GM12878 (cell line): ENCODE results near the gene SYNJ2. TPM values are rescaled to one million over a fixed set of nuclear protein-coding genes. Genes with fewer than 3 reads are reported as not detected.

Source experiments
- ATF7 ChIP-seq: fragments of 450-650 bp; IDR thresholded peaks from 2 replicates; pipeline ENCODE4 v1.6.1; 2016; ENCODE audit warnings: low read depth, mild to moderate bottlenecking
- CEBPZ ChIP-seq: fragments of 150-350 bp; IDR thresholded peaks from 2 replicates; pipeline ENCODE4 v1.6.1; 2016; ENCODE audit warnings: low read depth, low read length
- CHD1 ChIP-seq: IDR thresholded peaks from 2 replicates; pipeline ENCODE4 v1.6.1; 2012; ENCODE audit warnings: low read depth, low read length, improper control_type of control experiment
- CREM ChIP-seq: IDR thresholded peaks from 2 replicates; pipeline ENCODE4 v1.6.1; 2014; ENCODE audit warnings: antibody characterized with exemption, low read depth
- FOS ChIP-seq: IDR thresholded peaks from 3 replicates; pipeline ENCODE4 v1.6.1; 2011; ENCODE audit warnings: borderline replicate concordance; ENCODE audit not compliant: insufficient read length; ENCODE audit errors: extremely low read depth
- IRF4 ChIP-seq: IDR thresholded peaks from 2 replicates; pipeline ENCODE4 v1.6.1; 2011; ENCODE audit warnings: low read depth, low read length
- IRF5 ChIP-seq: fragments of 450-650 bp; IDR thresholded peaks from 2 replicates; pipeline ENCODE4 v1.6.1; 2017; ENCODE audit warnings: borderline replicate concordance
- JUND ChIP-seq: IDR thresholded peaks from 2 replicates; pipeline ENCODE4 v1.6.1; 2012; ENCODE audit warnings: low read depth, mild to moderate bottlenecking, low read length, improper control_type of control experiment, moderate library complexity
- KLF5 ChIP-seq: fragments of 450-650 bp; IDR thresholded peaks from 2 replicates; pipeline ENCODE4 v1.6.1; 2014; ENCODE audit warnings: mild to moderate bottlenecking; ENCODE audit not compliant: partially characterized antibody
- MEF2B ChIP-seq: fragments of 450-650 bp; IDR thresholded peaks from 2 replicates; pipeline ENCODE4 v1.6.1; 2018; ENCODE audit warnings: mild to moderate bottlenecking, moderate library complexity; ENCODE audit not compliant: partially characterized antibody, poor library complexity, severe bottlenecking
- MXI1 ChIP-seq: fragments of 150-350 bp; IDR thresholded peaks from 2 replicates; pipeline ENCODE4 v1.6.1; 2011; ENCODE audit warnings: low read depth, mild to moderate bottlenecking, inconsistent platforms, low read length, improper control_type of control experiment
- NBN ChIP-seq: fragments of 450-650 bp; IDR thresholded peaks from 2 replicates; pipeline ENCODE4 v1.6.1; 2016
- NR2F1 ChIP-seq: fragments of 450-650 bp; conservative IDR thresholded peaks from 2 replicates; pipeline ENCODE4 v1.6.1; 2017; ENCODE audit warnings: mild to moderate bottlenecking
- NRF1 ChIP-seq: conservative IDR thresholded peaks from 2 replicates; pipeline ENCODE4 v1.6.1; 2011; ENCODE audit warnings: mild to moderate bottlenecking, low read depth, low read length, improper control_type of control experiment
- PAX8 ChIP-seq: fragments of 450-650 bp; IDR thresholded peaks from 2 replicates; pipeline ENCODE4 v1.6.1; 2017; ENCODE audit warnings: mild to moderate bottlenecking, moderate library complexity
- POLR2AphosphoS5 ChIP-seq: IDR thresholded peaks from 2 replicates; pipeline ENCODE4 v1.6.1; 2011; ENCODE audit warnings: mild to moderate bottlenecking, low read length, inconsistent platforms
- RB1 ChIP-seq: fragments of 450-650 bp; formaldehyde crosslinking; IDR thresholded peaks from 2 replicates; pipeline ENCODE4 v1.6.1; 2017; ENCODE audit warnings: mild to moderate bottlenecking, borderline replicate concordance
- SMAD5 ChIP-seq: IDR thresholded peaks from 2 replicates; pipeline ENCODE4 v1.6.1; 2016; ENCODE audit warnings: antibody characterized with exemption, low read depth
- TCF12 ChIP-seq: IDR thresholded peaks from 2 replicates; pipeline ENCODE4 v1.6.1; 2011; ENCODE audit warnings: low read depth, mild to moderate bottlenecking, low read length
- USF2 ChIP-seq: IDR thresholded peaks from 2 replicates; pipeline ENCODE4 v1.6.1; 2011; ENCODE audit warnings: low read depth, low read length, improper control_type of control experiment, borderline replicate concordance
- ZBTB11 ChIP-seq: fragments of 450-650 bp; formaldehyde crosslinking; IDR thresholded peaks from 2 replicates; pipeline ENCODE4 v1.5.0; 2022; ENCODE audit warnings: mild to moderate bottlenecking, missing genetic modification characterization
- ZNF217 ChIP-seq: fragments of 450-650 bp; IDR thresholded peaks from 2 replicates; pipeline ENCODE4 v1.6.1; 2017; ENCODE audit warnings: antibody characterized with exemption, mild to moderate bottlenecking
- ZNF384 ChIP-seq: IDR thresholded peaks from 2 replicates; pipeline ENCODE4 v1.6.1; 2012; ENCODE audit warnings: low read depth, mild to moderate bottlenecking, low read length, improper control_type of control experiment, borderline replicate concordance
- polyA plus RNA-seq, 11 experiments: library from polyadenylated mRNA; depleted of rRNA in 4 of 11; unstranded in 6 of 11; stranded (reverse) in 5 of 11; fragments of >200 nt; fragmentation: Nextera tagmentation in 4 of 11; fragmentation: Illumina TruSeq in 1 of 11; extraction: Ambion mirVana in 4 of 11; extraction: Trizol in 1 of 11; gene quantifications; 1 replicate in 1 of 11; 2 replicates in 10 of 11; pipeline versions ENCODE4 v1.2.1 to v1.2.3, GENCODE V29; 2011 to 2016; ENCODE audit warnings: inconsistent platforms in 2 of 11, missing spikeins in 2 of 11, low read depth in 1 of 11
- total RNA-seq, 4 experiments: library from RNA; depleted of rRNA in 3 of 4; stranded (reverse); fragments of >200 nt in 3 of 4; fragmentation: Illumina TruSeq in 1 of 4; extraction: Trizol in 1 of 4; gene quantifications; 2 replicates each; pipeline versions ENCODE4 v1.2.1 to v1.2.3, GENCODE V29; 2013 to 2021

Gene SYNJ2
- total and polyA plus RNA-seq, 10 of the 15 experiments (the other 5 are each of a cell fraction or from before 2014, with no cell fraction given), result 0.11 to 1.8 (median 0.57) TPM

- TF ChIP-seq FOS (no peak), ATF7 (no peak), ZBTB11 (CRISPR knock-in tag) (no peak), KLF5 (no peak), JUND (no peak), PAX8 (no peak), NBN (no peak), CHD1 (no peak), ZNF217 (peak; percentile 24; the same call in 1 of the 2 replicates), IRF5 (no peak), SMAD5 (no peak), NRF1 (no peak), IRF4 (no peak), MXI1 (0 out of 2 replicates have a peak, but pooled peaks have one; percentile 29), POLR2AphosphoS5 (no peak), RB1 (peak; percentile 55; the same call in 1 of the 2 replicates), MEF2B (no peak), CEBPZ (no peak), NR2F1 (0 out of 2 replicates have a peak, but pooled peaks have one; percentile 25), ZNF384 (no peak), CREM (no peak), TCF12 (no peak), USF2 (no peak)
These were observed at the start of gene SYNJ2 (continued) for GRCh38 chr6:157981395-157982101.
